IMR-90 (cell line): Measurements from ENCODE around the gene FNBP1L. TPM values are rescaled to one million over a fixed set of nuclear protein-coding genes. Genes with fewer than 3 reads are reported as not detected.

Experiments
- ATAC-seq: fragments of 200-7000 bp; cut with Tn5 transposase; 2 replicates; pipeline ENCODE4 v1.9.1; 2020; ENCODE audit warnings: low read depth, mild to moderate bottlenecking, moderate library complexity
- BruUV-seq: library from RNA; stranded (reverse); fragments of 400-500 nt; replicated peaks from 2 replicates; lab custom pipeline; 2021; lab: Mats Ljungman, UMichigan
- CTCF ChIA-PET: fragments of 300-600 bp; formaldehyde crosslinking; extraction: SDS; loops from one replicate; lab custom pipeline; 2021; ENCODE audit warnings: antibody characterized with exemption; lab: Yijun Ruan, JAX
- POLR2A ChIA-PET: fragments of 300-600 bp; sonication (Branson Sonifier 250); formaldehyde crosslinking; loops from one replicate; lab custom pipeline; 2022; ENCODE audit warnings: antibody characterized with exemption; ENCODE audit not compliant: unreplicated experiment; lab: Charles Lee
- DNase-seq: peaks from one replicate; pipeline ENCODE4 v3.0.0; 2013
- H2AFZ ChIP-seq: replicated peaks from 2 replicates; pipeline ENCODE3; 2013; ENCODE audit warnings: low read length, mild to moderate bottlenecking; ENCODE audit not compliant: poor library complexity
- H2AK5ac ChIP-seq: 2 replicates; pipeline ENCODE4 v1.6.1; 2013; ENCODE audit warnings: low read depth, low read length, inconsistent platforms
- H2AK9ac ChIP-seq: replicated peaks from 2 replicates; pipeline ENCODE3; 2013; ENCODE audit warnings: mild to moderate bottlenecking, low read depth, low read length, moderate library complexity; ENCODE audit not compliant: poor library complexity
- H2BK120ac ChIP-seq: 2 replicates; pipeline ENCODE4 v1.6.1; 2013; ENCODE audit warnings: low read depth, low read length, inconsistent platforms
- H2BK15ac ChIP-seq: 3 replicates; pipeline ENCODE4 v1.6.1; 2013; ENCODE audit warnings: low read depth, low read length, inconsistent platforms
- H2BK20ac ChIP-seq: 2 replicates; pipeline ENCODE4 v1.6.1; 2013; ENCODE audit warnings: low read depth, mild to moderate bottlenecking, inconsistent platforms, low read length, moderate library complexity
- H2BK5ac ChIP-seq: 2 replicates; pipeline ENCODE4 v1.6.1; 2013; ENCODE audit warnings: mild to moderate bottlenecking, low read depth, low read length, inconsistent platforms; ENCODE audit not compliant: poor library complexity, severe bottlenecking
- H3K14ac ChIP-seq: replicated peaks from 2 replicates; pipeline ENCODE4 v1.6.1; 2013; ENCODE audit warnings: low read depth, low read length, inconsistent platforms
- H3K18ac ChIP-seq: 2 replicates; pipeline ENCODE4 v1.6.1; 2013; ENCODE audit warnings: low read depth, low read length, control low read depth
- H3K23ac ChIP-seq: 2 replicates; pipeline ENCODE4 v1.6.1; 2013; ENCODE audit warnings: low read depth, low read length, inconsistent platforms
- H3K27ac ChIP-seq: 2 replicates; pipeline ENCODE4 v1.5.1; 2013; ENCODE audit warnings: mild to moderate bottlenecking, control low read depth, low read length; ENCODE audit not compliant: insufficient read depth
- H3K27me3 ChIP-seq: 2 replicates; pipeline ENCODE4 v1.6.1; 2013; ENCODE audit warnings: low read length; ENCODE audit not compliant: control insufficient read depth, insufficient read depth
- H3K36me3 ChIP-seq: 2 replicates; pipeline ENCODE4 v1.6.1; 2013; ENCODE audit warnings: low read length, mixed read lengths; ENCODE audit not compliant: control insufficient read depth, insufficient read depth
- H3K4ac ChIP-seq: 2 replicates; pipeline ENCODE4 v1.6.1; 2013; ENCODE audit warnings: low read depth, low read length, inconsistent platforms
- H3K4me1 ChIP-seq: 2 replicates; pipeline ENCODE4 v1.6.1; 2013; ENCODE audit warnings: low read length, mixed read lengths; ENCODE audit not compliant: control insufficient read depth, insufficient read depth
- H3K4me2 ChIP-seq: 2 replicates; pipeline ENCODE4 v1.6.1; 2013; ENCODE audit warnings: low read depth, mild to moderate bottlenecking, control low read depth, low read length, moderate library complexity
- H3K4me3 ChIP-seq: 2 replicates; pipeline ENCODE4 v1.5.1; 2013; ENCODE audit warnings: low read depth, mild to moderate bottlenecking, control low read depth, low read length, moderate library complexity; ENCODE audit not compliant: insufficient read depth
- H3K56ac ChIP-seq: 2 replicates; pipeline ENCODE4 v1.6.1; 2013; ENCODE audit warnings: low read length, inconsistent platforms; ENCODE audit not compliant: insufficient read depth; ENCODE audit errors: extremely low read depth
- H3K79me1 ChIP-seq, 2 experiments: 2 replicates each; pipeline ENCODE4 v1.6.1; 2013; ENCODE audit warnings: low read length in 2 of 2, inconsistent platforms in 1 of 2, low read depth in 1 of 2
- H3K9ac ChIP-seq: 2 replicates; pipeline ENCODE4 v1.6.1; 2013; ENCODE audit warnings: low read depth, low read length, control low read depth
- H3K9me1 ChIP-seq: 2 replicates; pipeline ENCODE4 v1.6.1; 2013; ENCODE audit warnings: low read length, inconsistent platforms; ENCODE audit not compliant: insufficient read depth
- H3K9me3 ChIP-seq: 2 replicates; pipeline ENCODE4 v1.6.1; 2013; ENCODE audit warnings: low read length; ENCODE audit not compliant: control insufficient read depth, insufficient read depth
- H4K20me1 ChIP-seq: 2 replicates; pipeline ENCODE4 v1.6.1; 2013; ENCODE audit warnings: low read length, inconsistent platforms; ENCODE audit not compliant: insufficient read depth
- H4K5ac ChIP-seq: 2 replicates; pipeline ENCODE4 v1.6.1; 2013; ENCODE audit warnings: mild to moderate bottlenecking, low read depth, low read length, control low read depth
- H4K8ac ChIP-seq, 2 experiments: 2 replicates each; pipeline ENCODE4 v1.6.1; 2013; ENCODE audit warnings: low read depth in 2 of 2, low read length in 2 of 2, control low read depth in 1 of 2, inconsistent platforms in 1 of 2
- H4K91ac ChIP-seq: 2 replicates; pipeline ENCODE4 v1.6.1; 2013; ENCODE audit warnings: low read depth, low read length, inconsistent platforms; ENCODE audit not compliant: insufficient read depth
- BHLHE40 ChIP-seq: fragments of 150-350 bp; IDR thresholded peaks from 2 replicates; pipeline ENCODE4 v1.6.1; 2016; ENCODE audit warnings: mild to moderate bottlenecking, low read depth, low read length
- CEBPB ChIP-seq: IDR thresholded peaks from 2 replicates; pipeline ENCODE4 v1.6.1; 2012; ENCODE audit warnings: low read depth, low read length, improper control_type of control experiment
- CHD1 ChIP-seq: IDR thresholded peaks from 2 replicates; pipeline ENCODE4 v1.6.1; 2012; ENCODE audit warnings: low read depth, low read length, improper control_type of control experiment
- CTCF ChIP-seq: conservative IDR thresholded peaks from 2 replicates; pipeline ENCODE4 v1.5.1; 2012; ENCODE audit warnings: mild to moderate bottlenecking, low read depth, low read length, improper control_type of control experiment
- ELK1 ChIP-seq: fragments of 150-350 bp; IDR thresholded peaks from 2 replicates; pipeline ENCODE4 v1.6.1; 2016; ENCODE audit warnings: low read depth, mild to moderate bottlenecking, low read length, moderate library complexity, borderline replicate concordance
- FOS ChIP-seq: fragments of 150-350 bp; IDR thresholded peaks from 2 replicates; pipeline ENCODE4 v1.6.1; 2016; ENCODE audit warnings: low read depth, low read length
- MAZ ChIP-seq: IDR thresholded peaks from 2 replicates; pipeline ENCODE4 v1.6.1; 2012; ENCODE audit warnings: low read depth, mild to moderate bottlenecking, low read length, improper control_type of control experiment, moderate library complexity, borderline replicate concordance
- MXI1 ChIP-seq: IDR thresholded peaks from 2 replicates; pipeline ENCODE4 v1.6.1; 2012; ENCODE audit warnings: low read depth, mild to moderate bottlenecking, low read length, moderate library complexity, borderline replicate concordance
- NFE2L2 ChIP-seq: fragments of 150-350 bp; IDR thresholded peaks from 2 replicates; pipeline ENCODE4 v1.6.1; 2016; ENCODE audit warnings: low read depth, mild to moderate bottlenecking, low read length
- POLR2A ChIP-seq: IDR thresholded peaks from 2 replicates; pipeline ENCODE4 v1.6.1; 2012; ENCODE audit warnings: mild to moderate bottlenecking, low read depth, low read length
- RAD21 ChIP-seq: IDR thresholded peaks from 2 replicates; pipeline ENCODE4 v1.6.1; 2012; ENCODE audit warnings: low read length, improper control_type of control experiment
- RCOR1 ChIP-seq: IDR thresholded peaks from 2 replicates; pipeline ENCODE4 v1.6.1; 2012; ENCODE audit warnings: mild to moderate bottlenecking, low read length, improper control_type of control experiment; ENCODE audit not compliant: insufficient replicate concordance
- RFX5 ChIP-seq: IDR thresholded peaks from 2 replicates; pipeline ENCODE4 v1.8.0; 2012; ENCODE audit warnings: low read depth, mild to moderate bottlenecking, low read length, moderate library complexity
- SMC3 ChIP-seq: fragments of 150-350 bp; IDR thresholded peaks from 2 replicates; pipeline ENCODE4 v1.6.1; 2016; ENCODE audit warnings: low read depth, mild to moderate bottlenecking, antibody characterized with exemption, low read length, moderate library complexity
- USF2 ChIP-seq: fragments of 150-350 bp; IDR thresholded peaks from 2 replicates; pipeline ENCODE4 v1.6.1; 2017; ENCODE audit warnings: mild to moderate bottlenecking, antibody characterized with exemption, low read length, low read depth
- WGBS, 2 experiments: methylation state at CpG; one replicate each; pipeline versions ENCODE4 v1.1.5 to v1.1.7; 2013; ENCODE audit warnings: missing lambda C conversion rate in 2 of 2; ENCODE audit not compliant: insufficient read length in 1 of 2; ENCODE audit errors: extremely low coverage in 2 of 2; 5-methylcytosine and 5-hydroxymethylcytosine counted together
- dilution Hi-C: fragments of 300-500 bp; cut with HindIII; formaldehyde crosslinking; loops from one replicate; pipeline ENCODE4 v1.14.3; 2018; ENCODE audit warnings: low sequenced_read_pairs; ENCODE audit not compliant: unreplicated experiment
- in situ Hi-C: fragments of 300-500 bp; cut with MboI; formaldehyde crosslinking; loops from 3 replicates; pipeline ENCODE4 v1.14.3; 2019; ENCODE audit warnings: low sequenced_read_pairs, inconsistent platforms, mixed read lengths
- intact Hi-C: fragments of 100-400 bp; cut with micrococcal nuclease; formaldehyde crosslinking; loops from 2 replicates; pipeline ENCODE4 v1.10.0; 2022
- polyA plus RNA-seq, 3 experiments: library from polyadenylated mRNA; depleted of rRNA; stranded (reverse); fragments of >200 nt; gene quantifications; 2 replicates each; pipeline ENCODE4 v1.2.3, GENCODE V29; 2012; ENCODE audit warnings: low replicate concordance in 1 of 3
- total RNA-seq: library from RNA; depleted of rRNA; stranded (reverse); fragments of >200 nt; gene quantifications from 2 replicates; pipeline ENCODE4 v1.2.3, GENCODE V29; 2012

FNBP1L gene
- total and polyA plus RNA-seq, 2 of the 4 experiments (the other 2 are of a cell fraction), result 9.3 to 15.2 TPM

GRCh38 chr1:93575621-93576284 is 127.8 kb downstream of the FNBP1L start:
- Histone ChIP-seq H3K56ac (no peak overlapping the region), H2AK5ac (no peak overlapping the region), H3K4me3 (no peak overlapping the region), H4K5ac (no peak overlapping the region), H3K9me3 (no peaks in the 10 kb centered on the region), H3K14ac (no peak overlapping the region), H3K36me3 (peaks cover 53% of the 10 kb centered on the region), H3K4ac (no peak overlapping the region), H2BK20ac (no peak overlapping the region), H3K23ac (peak overlapping the region; percentile 20; the same call in 1 of the 2 replicates), H3K27me3 (no peaks in the 10 kb centered on the region), H3K4me2 (no peak overlapping the region), H2AK9ac (no peak overlapping the region), H2BK5ac (no peak overlapping the region), H3K9ac (no peak overlapping the region), H3K79me1 (peaks cover 50 to 80% of the 10 kb centered on the region in 2 experiments), H2AFZ (no peak overlapping the region), H3K9me1 (peaks cover 19% of the 10 kb centered on the region), H3K4me1 (peaks cover 13% of the 10 kb centered on the region), H2BK120ac (no peak overlapping the region), H4K91ac (no peak overlapping the region), H4K8ac (no peak overlapping the region), H3K27ac (no peak overlapping the region), H2BK15ac (no peak overlapping the region), H3K18ac (no peak overlapping the region), H4K20me1 (peaks cover 43% of the 10 kb centered on the region)
- CTCF ChIA-PET, result interaction anchor here (1.1 kb wide), 1 partner anchor 13 kb away, joined by 4 read pairs; no protein-coding TSS in a partner anchor
- in situ Hi-C loops (no loop called here), dilution Hi-C loops (no loop called here), intact Hi-C loops (no loop called here)
- DNase-seq (no peak), ATAC-seq (no peak)
- WGBS, 2 experiments, result 96% methylated on average over 5 of the region's 10 CpGs; no CpG with 5 or more reads in 1 of the 2 experiments
- no TSS peak for BruUV-seq
- POLR2A ChIA-PET, result interaction anchor here (0.5 kb wide), 1 partner anchor 86 kb away, joined by 14 read pairs; no protein-coding TSS in a partner anchor
- no peak for TF ChIP-seq POLR2A
- no peak for TF ChIP-seq SMC3
- TF ChIP-seq RAD21, result no peak
- no peak for TF ChIP-seq CEBPB
- no peak for TF ChIP-seq ELK1
- TF ChIP-seq BHLHE40, result no peak
- TF ChIP-seq CTCF, result no peak
- no peak for TF ChIP-seq CHD1
- no peak for TF ChIP-seq USF2
- TF ChIP-seq NFE2L2, result no peak
- no peak for TF ChIP-seq MXI1
- TF ChIP-seq MAZ, result no peak
- TF ChIP-seq RFX5, result no peak
- no peak for TF ChIP-seq FOS
- TF ChIP-seq RCOR1, result no peak
